ENCODE results near the gene TTC39C. TPM values are rescaled to one million over a fixed set of nuclear protein-coding genes. Genes with fewer than 3 reads are reported as not detected.

TTC39C gene
- total RNA-seq, 1 experiment from 2014 or later, result not detected

DNA sequence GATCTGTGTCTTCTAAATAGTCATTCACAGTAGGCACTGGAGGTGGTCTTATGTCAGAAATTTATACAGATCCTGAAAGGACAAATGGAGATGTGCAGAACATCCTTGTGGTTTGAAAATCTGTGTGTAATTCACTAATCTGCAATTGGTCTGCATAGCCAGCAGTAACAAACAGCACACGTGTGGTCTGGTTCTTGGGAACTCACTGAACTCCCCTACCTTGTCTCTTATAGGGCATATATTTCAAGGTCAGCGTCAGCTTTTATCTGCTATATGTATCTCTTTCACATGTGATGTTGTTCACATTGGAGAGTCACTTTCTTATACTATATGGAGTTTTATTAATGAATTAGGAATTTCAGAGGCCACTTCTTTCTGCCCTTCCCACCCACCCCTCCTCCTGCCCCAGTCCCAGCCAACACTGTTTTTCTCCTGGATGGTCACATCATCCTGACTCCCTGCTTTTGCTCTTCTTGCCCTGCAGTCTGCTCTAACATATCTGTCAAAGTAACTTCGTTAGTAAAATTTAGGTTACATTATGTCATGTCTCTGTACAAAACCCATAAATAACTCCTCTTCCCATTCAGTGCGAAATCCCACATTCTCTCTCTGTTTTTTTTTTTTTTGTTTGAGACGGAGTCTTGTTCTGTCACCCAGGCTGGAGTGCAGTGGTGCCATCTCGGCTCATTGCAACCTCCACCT lies 88.9 kb downstream of the TTC39C start:
- Histone ChIP-seq H3K9me2 (replicated peaks; ENCODE audit: insufficient read depth, low read length) (no peaks in the 10 kb centered on the region), H3K4me3 (ENCODE audit: low read length) (no peak overlapping the region), H4K20me1 (ENCODE audit: insufficient read depth, low read depth, low read length) (no peaks in the 10 kb centered on the region), H3K36me3 (ENCODE audit: insufficient read depth, low read length) (no peaks in the 10 kb centered on the region), H3K9ac (ENCODE audit: low read length) (no peak overlapping the region), H3K27me3 (ENCODE audit: low read length) (no peaks in the 10 kb centered on the region), H3K4me1 (ENCODE audit: low read length) (no peaks in the 10 kb centered on the region), H3K4me2 (ENCODE audit: low read depth, low read length, poor library complexity, severe bottlenecking) (no peak overlapping the region), H3K79me2 (ENCODE audit: low read length) (no peaks in the 10 kb centered on the region), H2AFZ (ENCODE audit: low read length) (no peak overlapping the region), H3K9me3 (ENCODE audit: low read length) (no peaks in the 10 kb centered on the region), H3K27ac (ENCODE audit: low read length) (no peak overlapping the region)
- DNase-seq, result no peak

DNA sequence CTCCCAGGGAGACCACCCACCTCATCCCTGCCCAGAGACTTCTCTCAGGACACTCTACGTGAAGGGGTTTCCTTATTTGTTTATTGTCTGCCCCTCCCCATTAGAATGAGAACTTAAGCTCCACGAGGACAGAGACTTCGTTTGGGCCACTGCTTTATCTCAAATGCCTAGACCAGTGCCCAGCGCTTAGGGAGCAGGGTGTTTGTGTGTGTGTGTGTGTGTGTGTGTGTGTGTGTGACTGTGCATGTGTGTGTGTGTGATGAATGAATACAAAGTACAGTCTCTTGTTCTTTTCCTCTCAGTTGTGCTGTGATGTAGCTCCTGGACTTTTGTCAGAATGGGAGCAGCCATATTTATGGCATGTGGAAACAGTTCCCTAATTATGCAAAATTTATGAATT lies 89.9 kb downstream of the TTC39C start:
- DNase-seq, result no peak
- Histone ChIP-seq H3K79me2 (ENCODE audit: low read length) (no peaks in the 10 kb centered on the region), H3K36me3 (ENCODE audit: insufficient read depth, low read length) (no peaks in the 10 kb centered on the region), H3K4me2 (ENCODE audit: low read depth, low read length, poor library complexity, severe bottlenecking) (no peak overlapping the region), H3K9ac (ENCODE audit: low read length) (no peak overlapping the region), H2AFZ (ENCODE audit: low read length) (no peak overlapping the region), H3K4me1 (ENCODE audit: low read length) (no peaks in the 10 kb centered on the region), H3K4me3 (ENCODE audit: low read length) (no peak overlapping the region), H4K20me1 (ENCODE audit: insufficient read depth, low read depth, low read length) (no peaks in the 10 kb centered on the region), H3K27ac (ENCODE audit: low read length) (no peak overlapping the region), H3K27me3 (ENCODE audit: low read length) (no peaks in the 10 kb centered on the region), H3K9me2 (replicated peaks; ENCODE audit: insufficient read depth, low read length) (no peaks in the 10 kb centered on the region), H3K9me3 (ENCODE audit: low read length) (no peaks in the 10 kb centered on the region)

DNA sequence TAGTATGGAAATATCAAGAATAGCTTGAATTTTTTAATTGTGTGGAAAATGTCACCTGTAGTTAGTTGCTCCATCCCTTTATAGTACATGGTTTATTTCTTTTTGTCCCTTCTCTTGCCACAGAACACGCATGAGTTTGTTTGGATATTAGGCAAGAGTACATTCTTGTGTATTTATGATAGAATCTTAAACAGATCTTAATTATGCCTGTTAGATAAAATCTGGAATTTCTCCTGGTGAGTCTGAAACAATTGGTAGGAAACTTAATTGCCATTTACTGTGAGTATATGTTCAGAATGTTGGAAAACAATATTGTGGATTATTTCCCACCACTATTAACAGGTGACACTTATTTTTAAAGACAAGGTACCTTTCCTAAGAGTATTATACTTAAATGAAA lies 94.1 kb downstream of the TTC39C start:
- Histone ChIP-seq H2AFZ (ENCODE audit: low read length) (no peak overlapping the region), H3K9ac (ENCODE audit: low read length) (no peak overlapping the region), H3K36me3 (ENCODE audit: insufficient read depth, low read length) (no peaks in the 10 kb centered on the region), H3K4me2 (ENCODE audit: low read depth, low read length, poor library complexity, severe bottlenecking) (no peak overlapping the region), H3K4me1 (ENCODE audit: low read length) (no peaks in the 10 kb centered on the region), H3K27me3 (ENCODE audit: low read length) (no peaks in the 10 kb centered on the region), H3K79me2 (ENCODE audit: low read length) (no peaks in the 10 kb centered on the region), H3K9me2 (replicated peaks; ENCODE audit: insufficient read depth, low read length) (no peaks in the 10 kb centered on the region), H3K27ac (ENCODE audit: low read length) (no peak overlapping the region), H3K4me3 (ENCODE audit: low read length) (no peak overlapping the region), H3K9me3 (ENCODE audit: low read length) (no peaks in the 10 kb centered on the region), H4K20me1 (ENCODE audit: insufficient read depth, low read depth, low read length) (no peaks in the 10 kb centered on the region)
- DNase-seq, result no peak

DNA sequence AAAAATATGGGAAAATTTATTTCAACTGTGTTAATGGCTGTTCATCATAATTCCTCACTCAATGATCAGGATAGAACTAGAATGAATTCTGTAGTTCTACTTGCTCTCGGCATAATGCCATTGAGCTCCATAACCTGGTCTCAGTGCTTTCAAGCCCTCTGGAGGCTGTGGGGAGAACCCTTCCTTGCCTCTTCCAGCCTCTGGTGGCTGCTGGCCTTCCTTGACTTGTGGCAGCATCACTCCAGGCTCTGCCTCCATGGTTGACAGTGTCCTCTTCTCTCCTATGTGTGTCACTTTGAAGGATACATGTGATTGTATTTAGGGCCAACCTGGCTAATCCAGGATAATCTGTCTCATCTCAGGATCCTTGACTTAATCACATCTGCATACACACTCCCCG lies 97.4 kb downstream of the TTC39C start:
- no peak overlapping the region for H3K4me2 ChIP-seq (ENCODE audit: low read depth, low read length, poor library complexity, severe bottlenecking)
- H3K9me2 ChIP-seq (replicated peaks; ENCODE audit: insufficient read depth, low read length), result no peaks in the 10 kb centered on the region
- no peak for DNase-seq
- no peaks in the 10 kb centered on the region for H3K27me3 ChIP-seq (ENCODE audit: low read length)
- H3K27ac ChIP-seq (ENCODE audit: low read length), result no peak overlapping the region
- H2AFZ ChIP-seq (ENCODE audit: low read length), result no peak overlapping the region
- H4K20me1 ChIP-seq (ENCODE audit: insufficient read depth, low read depth, low read length), result no peaks in the 10 kb centered on the region
- no peaks in the 10 kb centered on the region for H3K36me3 ChIP-seq (ENCODE audit: insufficient read depth, low read length)
- no peaks in the 10 kb centered on the region for H3K4me1 ChIP-seq (ENCODE audit: low read length)
- H3K79me2 ChIP-seq (ENCODE audit: low read length), result no peaks in the 10 kb centered on the region
- no peaks in the 10 kb centered on the region for H3K9me3 ChIP-seq (ENCODE audit: low read length)
- H3K4me3 ChIP-seq (ENCODE audit: low read length), result no peak overlapping the region
- no peak overlapping the region for H3K9ac ChIP-seq (ENCODE audit: low read length)

DNA sequence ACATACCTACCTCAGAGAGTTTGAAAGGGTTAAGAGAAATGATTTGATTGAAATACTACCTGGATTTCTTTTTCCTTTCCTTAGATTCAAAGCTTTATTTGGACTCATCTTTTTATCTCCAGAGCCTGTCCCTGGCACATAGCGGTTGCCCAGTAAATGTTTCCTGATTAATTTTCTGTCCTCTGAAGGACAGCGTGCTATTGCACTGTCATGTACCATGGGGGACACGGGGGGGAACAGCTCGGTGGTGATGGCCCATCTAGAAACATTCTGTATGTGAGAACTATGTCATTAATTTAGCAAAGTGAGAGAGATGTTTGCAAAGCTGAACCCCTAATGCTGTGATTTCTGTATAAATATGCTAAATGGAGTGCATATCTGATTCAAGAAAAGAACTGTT lies 97.9 kb downstream of the TTC39C start:
- Histone ChIP-seq H4K20me1 (ENCODE audit: insufficient read depth, low read depth, low read length) (no peaks in the 10 kb centered on the region), H3K27me3 (ENCODE audit: low read length) (no peaks in the 10 kb centered on the region), H3K9me3 (ENCODE audit: low read length) (no peaks in the 10 kb centered on the region), H3K79me2 (ENCODE audit: low read length) (no peaks in the 10 kb centered on the region), H3K9ac (ENCODE audit: low read length) (no peak overlapping the region), H3K4me3 (ENCODE audit: low read length) (no peak overlapping the region), H3K27ac (ENCODE audit: low read length) (no peak overlapping the region), H3K36me3 (ENCODE audit: insufficient read depth, low read length) (no peaks in the 10 kb centered on the region), H3K9me2 (replicated peaks; ENCODE audit: insufficient read depth, low read length) (no peaks in the 10 kb centered on the region), H2AFZ (ENCODE audit: low read length) (no peak overlapping the region), H3K4me2 (ENCODE audit: low read depth, low read length, poor library complexity, severe bottlenecking) (no peak overlapping the region), H3K4me1 (ENCODE audit: low read length) (no peaks in the 10 kb centered on the region)
- no peak for DNase-seq

DNA sequence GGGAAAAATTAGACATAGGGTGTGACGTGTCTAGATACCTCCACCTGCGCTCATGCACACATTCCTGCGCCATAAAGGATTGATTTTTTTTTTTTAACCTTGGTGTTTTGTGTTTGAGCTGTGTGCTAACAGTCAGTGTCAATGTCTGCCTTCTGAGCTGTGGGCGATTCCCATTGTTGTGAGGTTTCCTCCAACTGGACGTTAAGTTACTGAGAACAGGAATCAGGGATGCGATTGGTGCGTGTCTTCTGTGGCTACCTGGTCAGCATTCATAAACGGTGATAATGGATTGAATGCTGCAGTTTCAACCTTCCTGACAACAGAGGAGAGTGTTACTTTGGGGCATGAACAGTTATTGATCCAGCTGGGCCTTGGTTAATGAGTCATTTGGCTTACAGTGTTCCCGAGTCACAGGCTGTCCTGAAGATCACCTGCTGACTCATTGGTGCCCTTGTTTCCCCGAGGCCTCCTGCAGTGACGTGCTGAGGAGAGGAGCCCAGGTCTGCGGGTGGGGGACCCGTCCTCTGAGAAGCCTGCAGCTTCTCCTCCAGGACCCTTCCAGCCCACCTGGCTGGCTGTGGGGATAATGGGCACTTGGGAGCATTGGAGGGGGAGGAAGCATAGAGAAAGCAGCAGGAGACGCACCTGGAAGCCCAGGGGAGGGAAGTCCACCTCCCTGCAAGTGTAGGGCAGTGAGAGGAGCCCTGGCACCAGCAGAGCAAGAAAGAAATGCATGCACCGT lies 98.5 kb downstream of the TTC39C start:
- Histone ChIP-seq H3K4me3 (ENCODE audit: low read length) (no peak overlapping the region), H3K4me2 (ENCODE audit: low read depth, low read length, poor library complexity, severe bottlenecking) (no peak overlapping the region), H3K9me3 (ENCODE audit: low read length) (no peaks in the 10 kb centered on the region), H3K36me3 (ENCODE audit: insufficient read depth, low read length) (no peaks in the 10 kb centered on the region), H3K9ac (ENCODE audit: low read length) (no peak overlapping the region), H2AFZ (ENCODE audit: low read length) (no peak overlapping the region), H3K79me2 (ENCODE audit: low read length) (no peaks in the 10 kb centered on the region), H3K27ac (ENCODE audit: low read length) (no peak overlapping the region), H3K4me1 (ENCODE audit: low read length) (no peaks in the 10 kb centered on the region), H4K20me1 (ENCODE audit: insufficient read depth, low read depth, low read length) (no peaks in the 10 kb centered on the region), H3K9me2 (replicated peaks; ENCODE audit: insufficient read depth, low read length) (no peaks in the 10 kb centered on the region), H3K27me3 (ENCODE audit: low read length) (no peaks in the 10 kb centered on the region)
- no peak for DNase-seq

DNA sequence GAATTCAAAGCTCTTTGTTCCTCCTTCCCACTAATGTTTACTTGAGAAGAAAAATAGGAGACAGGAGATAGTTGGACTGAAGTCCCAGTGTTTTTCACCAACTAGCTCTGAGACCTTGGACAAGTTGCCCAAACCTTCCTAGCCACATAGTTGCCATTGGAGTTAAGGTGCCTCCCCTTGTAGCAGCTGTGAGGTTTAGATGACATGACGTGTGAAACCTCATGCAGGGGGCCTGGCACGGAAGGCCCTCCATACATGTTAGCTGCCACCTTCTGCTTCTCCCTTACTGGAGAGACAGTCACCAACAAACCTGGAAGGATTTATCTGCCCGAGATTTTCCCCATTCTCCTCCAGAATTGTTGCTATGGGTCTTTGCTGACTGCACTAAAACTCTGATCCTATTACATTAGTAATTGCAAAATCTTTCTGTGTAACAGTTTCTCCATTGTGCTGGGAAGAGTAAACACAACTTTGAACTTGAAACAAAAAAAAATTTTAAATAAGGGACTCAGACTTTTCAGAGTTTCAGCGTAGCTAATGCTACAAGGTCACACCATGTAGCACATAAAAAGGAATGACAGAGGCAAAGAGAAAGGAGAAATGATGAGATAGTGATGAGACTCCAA lies 100.5 kb downstream of the TTC39C start:
- no peaks in the 10 kb centered on the region for H3K27me3 ChIP-seq (ENCODE audit: low read length)
- H4K20me1 ChIP-seq (ENCODE audit: insufficient read depth, low read depth, low read length), result no peaks in the 10 kb centered on the region
- H3K79me2 ChIP-seq (ENCODE audit: low read length), result no peaks in the 10 kb centered on the region
- H3K36me3 ChIP-seq (ENCODE audit: insufficient read depth, low read length), result no peaks in the 10 kb centered on the region
- no peak for DNase-seq
- no peaks in the 10 kb centered on the region for H3K4me1 ChIP-seq (ENCODE audit: low read length)
- no peak overlapping the region for H3K4me2 ChIP-seq (ENCODE audit: low read depth, low read length, poor library complexity, severe bottlenecking)
- no peak overlapping the region for H3K27ac ChIP-seq (ENCODE audit: low read length)
- no peak overlapping the region for H3K9ac ChIP-seq (ENCODE audit: low read length)
- H3K9me2 ChIP-seq (replicated peaks; ENCODE audit: insufficient read depth, low read length), result no peaks in the 10 kb centered on the region
- no peak overlapping the region for H3K4me3 ChIP-seq (ENCODE audit: low read length)
- no peak overlapping the region for H2AFZ ChIP-seq (ENCODE audit: low read length)
- H3K9me3 ChIP-seq (ENCODE audit: low read length), result no peaks in the 10 kb centered on the region

DNA sequence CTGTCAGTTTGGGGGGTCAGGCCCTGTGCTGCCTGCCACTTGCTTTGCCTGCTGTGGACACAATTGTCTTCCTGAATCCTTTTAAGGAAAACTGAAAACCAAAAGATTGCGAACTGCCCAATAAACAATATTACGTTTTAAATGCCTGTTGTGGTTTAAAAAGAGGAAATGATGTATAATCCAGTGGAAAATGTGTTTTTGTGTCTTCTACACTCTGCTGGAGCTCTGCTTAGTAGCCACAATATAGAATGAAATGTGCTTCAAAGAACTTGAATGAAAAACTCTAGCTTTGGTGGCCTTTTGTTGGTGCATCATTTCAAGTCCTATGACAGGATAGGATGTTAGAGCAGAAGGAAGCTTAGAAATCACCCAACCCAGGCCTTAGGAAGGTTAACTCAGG lies 101.1 kb downstream of the TTC39C start:
- Histone ChIP-seq H3K4me1 (ENCODE audit: low read length) (no peaks in the 10 kb centered on the region), H4K20me1 (ENCODE audit: insufficient read depth, low read depth, low read length) (no peaks in the 10 kb centered on the region), H3K9me3 (ENCODE audit: low read length) (no peaks in the 10 kb centered on the region), H3K27me3 (ENCODE audit: low read length) (no peaks in the 10 kb centered on the region), H3K36me3 (ENCODE audit: insufficient read depth, low read length) (no peaks in the 10 kb centered on the region), H3K9ac (ENCODE audit: low read length) (no peak overlapping the region), H3K27ac (ENCODE audit: low read length) (no peak overlapping the region), H2AFZ (ENCODE audit: low read length) (no peak overlapping the region), H3K4me3 (ENCODE audit: low read length) (no peak overlapping the region), H3K79me2 (ENCODE audit: low read length) (no peaks in the 10 kb centered on the region), H3K9me2 (replicated peaks; ENCODE audit: insufficient read depth, low read length) (no peaks in the 10 kb centered on the region), H3K4me2 (ENCODE audit: low read depth, low read length, poor library complexity, severe bottlenecking) (no peak overlapping the region)
- no peak for DNase-seq
